ENCODE data around the gene SLC24A1. TPM values are rescaled to one million over a fixed set of nuclear protein-coding genes. Genes with fewer than 3 reads are reported as not detected.

Gene SLC24A1
- total RNA-seq, 1 experiment from 2014 or later, result 4.9 TPM

DNA sequence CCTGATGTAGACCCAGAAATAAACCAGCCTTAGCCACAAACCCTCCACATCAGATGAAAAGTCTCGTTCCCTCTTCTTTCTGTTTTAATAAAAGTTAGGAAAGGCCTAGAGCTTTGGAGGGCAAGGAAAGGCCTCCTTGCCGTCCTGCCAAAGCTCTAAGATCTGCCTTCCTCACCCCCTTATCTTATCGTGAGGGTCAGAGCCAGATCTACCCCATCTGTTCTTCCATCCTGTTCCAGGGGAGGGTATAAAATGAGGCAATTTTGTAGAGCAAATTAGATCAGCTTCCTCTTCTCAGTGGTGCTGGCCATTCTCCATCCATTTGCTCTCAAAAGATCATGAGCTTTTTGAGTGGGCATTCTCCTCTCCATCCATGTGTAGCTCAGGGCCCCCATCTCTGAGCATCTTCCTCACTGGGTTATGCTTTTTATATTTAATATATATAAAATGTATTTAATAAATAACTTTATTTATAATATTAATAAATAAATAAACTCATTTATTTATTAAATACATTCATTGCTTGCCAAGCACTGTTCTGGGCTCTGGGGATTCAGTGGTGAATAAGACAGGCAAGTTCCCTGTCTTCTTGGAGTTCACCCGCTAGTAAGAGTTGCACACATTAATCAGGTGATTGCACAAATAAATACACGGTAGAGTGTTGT lies 2.0 kb upstream of the SLC24A1 start:
- Histone ChIP-seq H3K27me3 (replicated peaks; ENCODE audit: insufficient read depth, low read depth, low read length, poor library complexity) (no peaks in the 10 kb centered on the region), H3K9me3 (ENCODE audit: low read depth, low read length, poor library complexity, severe bottlenecking) (no peaks in the 10 kb centered on the region), H3K4me1 (ENCODE audit: insufficient read depth, low read length, poor library complexity, severe bottlenecking) (no peaks in the 10 kb centered on the region), H3K27ac (ENCODE audit: low read depth, low read length, poor library complexity, severe bottlenecking) (no peak overlapping the region), H3K36me3 (ENCODE audit: insufficient read depth, low read length, poor library complexity, severe bottlenecking) (no peaks in the 10 kb centered on the region), H3K4me3 (ENCODE audit: low read depth, low read length, poor library complexity, severe bottlenecking) (no peak overlapping the region)
- no peak for DNase-seq (ENCODE audit: low spot score)
- ChIA-PET CTCF (no interaction called here), POLR2A (ENCODE audit: low non-redundant PET) (interaction anchor here (0.6 kb wide), 1 partner anchor 1976 kb away, joined by 4 read pairs; no protein-coding TSS in a partner anchor)
- no TSS peak for BruUV-seq (replicated peaks)
- TF ChIP-seq, protein P1, sequence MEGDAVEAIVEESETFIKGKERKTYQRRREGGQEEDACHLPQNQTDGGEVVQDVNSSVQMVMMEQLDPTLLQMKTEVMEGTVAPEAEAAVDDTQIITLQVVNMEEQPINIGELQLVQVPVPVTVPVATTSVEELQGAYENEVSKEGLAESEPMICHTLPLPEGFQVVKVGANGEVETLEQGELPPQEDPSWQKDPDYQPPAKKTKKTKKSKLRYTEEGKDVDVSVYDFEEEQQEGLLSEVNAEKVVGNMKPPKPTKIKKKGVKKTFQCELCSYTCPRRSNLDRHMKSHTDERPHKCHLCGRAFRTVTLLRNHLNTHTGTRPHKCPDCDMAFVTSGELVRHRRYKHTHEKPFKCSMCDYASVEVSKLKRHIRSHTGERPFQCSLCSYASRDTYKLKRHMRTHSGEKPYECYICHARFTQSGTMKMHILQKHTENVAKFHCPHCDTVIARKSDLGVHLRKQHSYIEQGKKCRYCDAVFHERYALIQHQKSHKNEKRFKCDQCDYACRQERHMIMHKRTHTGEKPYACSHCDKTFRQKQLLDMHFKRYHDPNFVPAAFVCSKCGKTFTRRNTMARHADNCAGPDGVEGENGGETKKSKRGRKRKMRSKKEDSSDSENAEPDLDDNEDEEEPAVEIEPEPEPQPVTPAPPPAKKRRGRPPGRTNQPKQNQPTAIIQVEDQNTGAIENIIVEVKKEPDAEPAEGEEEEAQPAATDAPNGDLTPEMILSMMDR (conservative IDR thresholded peaks at IDR 0.05; ENCODE audit: low read depth, low read length), result no peak
- intact Hi-C loops (cut with micrococcal nuclease; ENCODE audit: unreplicated experiment), result no loop called here

- Histone ChIP-seq H3K36me3 (ENCODE audit: insufficient read depth, low read length, poor library complexity, severe bottlenecking) (no peaks in the 10 kb centered on the region), H3K27me3 (replicated peaks; ENCODE audit: insufficient read depth, low read depth, low read length, poor library complexity) (no peaks in the 10 kb centered on the region), H3K4me1 (ENCODE audit: insufficient read depth, low read length, poor library complexity, severe bottlenecking) (peaks cover 3% of the 10 kb centered on the region), H3K4me3 (ENCODE audit: low read depth, low read length, poor library complexity, severe bottlenecking) (no peak overlapping the region), H3K27ac (ENCODE audit: low read depth, low read length, poor library complexity, severe bottlenecking) (no peak overlapping the region), H3K9me3 (ENCODE audit: low read depth, low read length, poor library complexity, severe bottlenecking) (no peaks in the 10 kb centered on the region)
- intact Hi-C loops (cut with micrococcal nuclease; ENCODE audit: unreplicated experiment), result no loop called here
- TF ChIP-seq, protein P1 (conservative IDR thresholded peaks at IDR 0.05; ENCODE audit: low read depth, low read length), result no peak
- TF ChIP-seq EZH2 (IDR thresholded peaks at IDR 0.05; ENCODE audit: borderline replicate concordance, low read depth, low read length, poor library complexity, severe bottlenecking), result no peak
- CTCF ChIA-PET, result no interaction called here
- no peak for DNase-seq (ENCODE audit: low spot score)
- POLR2A ChIA-PET (ENCODE audit: low non-redundant PET), result no interaction called here
- no TSS peak for BruUV-seq (replicated peaks)
Observed at GRCh38 chr15:65620833-65621232, 905 bp upstream of the SLC24A1 start.

DNA sequence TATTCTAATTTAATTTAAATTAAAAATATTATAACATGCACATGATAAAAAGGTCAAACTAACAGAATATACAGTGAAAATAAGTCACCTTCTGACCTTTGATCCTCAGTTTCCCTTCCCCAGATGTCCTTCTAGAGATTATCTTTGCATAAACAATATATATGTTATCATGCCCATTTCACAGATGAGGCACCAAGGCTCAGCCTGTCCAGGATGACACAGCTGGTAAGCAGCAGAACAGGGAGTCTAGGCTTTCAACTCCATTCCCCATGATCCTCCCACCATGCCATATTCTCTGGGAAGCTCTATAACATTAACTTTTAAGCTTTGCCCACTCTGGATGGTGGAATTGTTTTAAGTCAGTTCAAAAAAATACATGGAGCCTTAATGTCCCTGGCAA lies 1.4 kb downstream of the SLC24A1 start:
- ChIA-PET CTCF (no interaction called here), POLR2A (ENCODE audit: low non-redundant PET) (no interaction called here)
- intact Hi-C loops (cut with micrococcal nuclease; ENCODE audit: unreplicated experiment), result no loop called here
- no peak overlapping the region for H3K27ac ChIP-seq (ENCODE audit: low read depth, low read length, poor library complexity, severe bottlenecking)
- no peaks in the 10 kb centered on the region for H3K27me3 ChIP-seq (replicated peaks; ENCODE audit: insufficient read depth, low read depth, low read length, poor library complexity)
- no peaks in the 10 kb centered on the region for H3K9me3 ChIP-seq (ENCODE audit: low read depth, low read length, poor library complexity, severe bottlenecking)
- no TSS peak for BruUV-seq (replicated peaks)
- no peak overlapping the region for H3K4me3 ChIP-seq (ENCODE audit: low read depth, low read length, poor library complexity, severe bottlenecking)
- no peaks in the 10 kb centered on the region for H3K36me3 ChIP-seq (ENCODE audit: insufficient read depth, low read length, poor library complexity, severe bottlenecking)
- no peak for DNase-seq (ENCODE audit: low spot score)
- H3K4me1 ChIP-seq (ENCODE audit: insufficient read depth, low read length, poor library complexity, severe bottlenecking), result peaks cover 17% of the 10 kb centered on the region
- no peak for TF ChIP-seq EZH2 (IDR thresholded peaks at IDR 0.05; ENCODE audit: borderline replicate concordance, low read depth, low read length, poor library complexity, severe bottlenecking)
- TF ChIP-seq, protein P1 (conservative IDR thresholded peaks at IDR 0.05; ENCODE audit: low read depth, low read length), result no peak

Data from A673 (cell line).